ENCODE measurements around the gene IZUMO1R. TPM values are rescaled to one million over a fixed set of nuclear protein-coding genes. Genes with fewer than 3 reads are reported as not detected.

IZUMO1R gene
- total and polyA plus RNA-seq, 2 donors (not counting 3 experiments of a cell fraction or from before 2014, with no cell fraction given), result not detected

DNA sequence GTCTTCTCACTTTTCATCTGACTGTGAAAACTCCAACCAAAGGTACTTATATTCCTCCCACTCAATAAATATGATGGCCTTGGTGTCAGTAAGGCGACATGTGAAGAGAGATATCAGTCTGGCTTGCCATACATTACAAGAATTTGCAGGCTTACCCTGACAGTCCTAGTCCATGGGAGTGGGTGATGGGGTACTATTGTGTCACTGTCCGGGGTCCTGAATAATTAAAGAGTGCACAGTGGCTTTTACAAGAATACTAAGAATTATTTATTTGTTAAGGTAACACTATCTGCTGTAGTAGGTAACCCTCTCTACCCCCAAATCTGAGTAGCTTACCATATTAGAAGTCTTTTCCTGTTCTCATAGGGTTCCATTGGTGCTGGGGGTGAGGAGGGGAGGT, 23.1 kb upstream of the IZUMO1R start:
- no TSS peak for BruUV-seq (replicated peaks)
- H3K27me3 ChIP-seq (ENCODE audit: control insufficient read depth in 2 of 2, insufficient read depth in 2 of 2, low read length in 2 of 2), result no peaks in the 10 kb centered on the region
- ChIA-PET POLR2A (no interaction called here), CTCF (no interaction called here)
- H3K9me3 ChIP-seq (replicated peaks; ENCODE audit: control insufficient read depth, insufficient read depth, low read length), result no peaks in the 10 kb centered on the region
- H3K36me3 ChIP-seq (ENCODE audit: control insufficient read depth in 2 of 2, extremely low read depth in 1 of 2, insufficient read depth in 2 of 2, low read length in 2 of 2), result no peaks in the 10 kb centered on the region
- no peak overlapping the region for H2AFZ ChIP-seq (ENCODE audit: low read depth, low read length)
- FAIRE-seq (no peak), DNase-seq (ENCODE audit: low read depth, low spot score) (no peak)
- H3K4me2 ChIP-seq (ENCODE audit: insufficient read depth, low read length), result no peak overlapping the region
- no peaks in the 10 kb centered on the region for H3K9me1 ChIP-seq (replicated peaks; ENCODE audit: control insufficient read depth, extremely low read depth, insufficient read depth, low read length)
- no peak overlapping the region for H3K4me3 ChIP-seq (replicated peaks in 1 of 3; ENCODE audit: insufficient read depth in 1 of 3, low read depth in 1 of 3, low read length in 3 of 3)
- no peaks in the 10 kb centered on the region for H4K20me1 ChIP-seq (replicated peaks; ENCODE audit: control insufficient read depth, extremely low read depth, insufficient read depth, low read length)
- no peak overlapping the region for H3K27ac ChIP-seq (ENCODE audit: insufficient read depth, low read depth, low read length)
- H3K9ac ChIP-seq (replicated peaks; ENCODE audit: extremely low read depth, insufficient read depth, low read length), result no peak overlapping the region
- no peak for TF ChIP-seq MAX (IDR thresholded peaks at IDR 0.05; ENCODE audit: insufficient read depth, insufficient read length)
- no peak for TF ChIP-seq FOS (IDR thresholded peaks at IDR 0.05; ENCODE audit: borderline replicate concordance, insufficient read depth, low read length)
- no peak for TF ChIP-seq JUN (IDR thresholded peaks at IDR 0.05; ENCODE audit: borderline replicate concordance, insufficient read depth, insufficient read length, low read depth)
- TF ChIP-seq, protein P1, sequence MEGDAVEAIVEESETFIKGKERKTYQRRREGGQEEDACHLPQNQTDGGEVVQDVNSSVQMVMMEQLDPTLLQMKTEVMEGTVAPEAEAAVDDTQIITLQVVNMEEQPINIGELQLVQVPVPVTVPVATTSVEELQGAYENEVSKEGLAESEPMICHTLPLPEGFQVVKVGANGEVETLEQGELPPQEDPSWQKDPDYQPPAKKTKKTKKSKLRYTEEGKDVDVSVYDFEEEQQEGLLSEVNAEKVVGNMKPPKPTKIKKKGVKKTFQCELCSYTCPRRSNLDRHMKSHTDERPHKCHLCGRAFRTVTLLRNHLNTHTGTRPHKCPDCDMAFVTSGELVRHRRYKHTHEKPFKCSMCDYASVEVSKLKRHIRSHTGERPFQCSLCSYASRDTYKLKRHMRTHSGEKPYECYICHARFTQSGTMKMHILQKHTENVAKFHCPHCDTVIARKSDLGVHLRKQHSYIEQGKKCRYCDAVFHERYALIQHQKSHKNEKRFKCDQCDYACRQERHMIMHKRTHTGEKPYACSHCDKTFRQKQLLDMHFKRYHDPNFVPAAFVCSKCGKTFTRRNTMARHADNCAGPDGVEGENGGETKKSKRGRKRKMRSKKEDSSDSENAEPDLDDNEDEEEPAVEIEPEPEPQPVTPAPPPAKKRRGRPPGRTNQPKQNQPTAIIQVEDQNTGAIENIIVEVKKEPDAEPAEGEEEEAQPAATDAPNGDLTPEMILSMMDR (IDR thresholded peaks at IDR 0.05; ENCODE audit: extremely low read depth in 1 of 2, insufficient read depth in 1 of 2, low read depth in 1 of 2, low read length in 2 of 2), result no peak
- TF ChIP-seq POLR2AphosphoS5 (IDR thresholded peaks at IDR 0.05; ENCODE audit: insufficient read depth, low read depth, low read length), result no peak
- TF ChIP-seq GATA2 (IDR thresholded peaks at IDR 0.05; ENCODE audit: insufficient read depth, insufficient read length, low read depth, low read length), result no peak
- TF ChIP-seq POLR2A (IDR thresholded peaks at IDR 0.05; ENCODE audit: low read depth, low read length), result no peak
- TF ChIP-seq EZH2 (IDR thresholded peaks at IDR 0.05; ENCODE audit: borderline replicate concordance, low read depth, low read length, severe bottlenecking), result no peak
- TF ChIP-seq MYC (IDR thresholded peaks at IDR 0.05; ENCODE audit: low read depth, low read length), result no peak
- intact Hi-C loops (cut with micrococcal nuclease) (no loop called here), dilution Hi-C loops (cut with MboI; ENCODE audit: extremely low pct_ligation_motif_present, low sequenced_read_pairs) (no loop called here)
- no peaks in the 10 kb centered on the region for H3K79me2 ChIP-seq (ENCODE audit: control insufficient read depth, insufficient read depth, low read length)
- H3K4me1 ChIP-seq (ENCODE audit: control insufficient read depth, extremely low read depth, insufficient read depth, low read length), result no peaks in the 10 kb centered on the region

All from endothelial cell of umbilical vein (primary cell).